T47D (cell line): ENCODE measurements around the gene SLC8A1.

ENCODE experiments used
- DNase-seq, 2 experiments: peaks; one replicate each; pipeline versions ENCODE4 v3.0.0 to v3.0.0-alpha.2; 2011 to 2012; ENCODE audit warnings: low read depth in 1 of 2, low spot score in 1 of 2
- JUND ChIP-seq: IDR thresholded peaks from 2 replicates; pipeline ENCODE4 v1.6.1; 2012; ENCODE audit warnings: low read depth
- in situ Hi-C: cut with HindIII; loops from 2 replicates; pipeline ENCODE4 v1.10.0; 2016; ENCODE audit warnings: low sequenced_read_pairs, low pct_unique_long_range_greater_than_20kb

The SLC8A1 gene

GRCh38 chr2:40287773-40288172, 164.1 kb downstream of the SLC8A1 start:
- no peak for TF ChIP-seq JUND
- no peak for DNase-seq
- in situ Hi-C loops, result no loop called here

- in situ Hi-C loops, result no loop called here
- no peak for DNase-seq
- no peak for TF ChIP-seq JUND
These were observed 164.7 kb downstream of the SLC8A1 start for GRCh38 chr2:40287195-40287594.

GRCh38 chr2:40286721-40287120, 165.2 kb downstream of the SLC8A1 start:
- no peak for TF ChIP-seq JUND
- DNase-seq, result no peak
- in situ Hi-C loops, result no loop called here

- in situ Hi-C loops, result no loop called here
- DNase-seq, result no peak
- no peak for TF ChIP-seq JUND
These were observed 166.5 kb downstream of the SLC8A1 start for GRCh38 chr2:40285391-40285790.

GRCh38 chr2:40284797-40285196, 167.1 kb downstream of the SLC8A1 start:
- DNase-seq, result no peak
- TF ChIP-seq JUND, result no peak
- in situ Hi-C loops, result no loop called here

- no peak for TF ChIP-seq JUND
- no peak for DNase-seq
- in situ Hi-C loops, result no loop called here
These were observed 168.6 kb downstream of the SLC8A1 start for GRCh38 chr2:40283111-40283909.

- DNase-seq, result no peak
- no peak for TF ChIP-seq JUND
- in situ Hi-C loops, result no loop called here
These were observed 169.5 kb downstream of the SLC8A1 start for GRCh38 chr2:40282428-40282827.

- no peak for TF ChIP-seq JUND
- no peak for DNase-seq
- in situ Hi-C loops, result no loop called here
These were observed 170.6 kb downstream of the SLC8A1 start for GRCh38 chr2:40281021-40281940.

- TF ChIP-seq JUND, result no peak
These were observed 172.4 kb downstream of the SLC8A1 start for GRCh38 chr2:40279482-40279881.

GRCh38 chr2:40279001-40279400, 172.9 kb downstream of the SLC8A1 start:
- no peak for TF ChIP-seq JUND
- in situ Hi-C loops, result no loop called here
- DNase-seq, result no peak

More at GRCh38 chr2:40279482-40279881, 172.4 kb downstream of the SLC8A1 start:
- no peak for DNase-seq
- in situ Hi-C loops, result no loop called here

GRCh38 chr2:40276076-40276475, 175.8 kb downstream of the SLC8A1 start:
- no peak for TF ChIP-seq JUND

GRCh38 chr2:40274270-40274669, 177.6 kb downstream of the SLC8A1 start:
- in situ Hi-C loops, result no loop called here
- no peak for DNase-seq
- TF ChIP-seq JUND, result no peak

More at GRCh38 chr2:40276076-40276475, 175.8 kb downstream of the SLC8A1 start:
- in situ Hi-C loops, result no loop called here
- DNase-seq, result no peak

- DNase-seq, result no peak
- no peak for TF ChIP-seq JUND
- in situ Hi-C loops, result no loop called here
These were observed 178.1 kb downstream of the SLC8A1 start for GRCh38 chr2:40273734-40274182.
